ENCODE measurements around the gene KCNQ1.

Gene KCNQ1

DNA sequence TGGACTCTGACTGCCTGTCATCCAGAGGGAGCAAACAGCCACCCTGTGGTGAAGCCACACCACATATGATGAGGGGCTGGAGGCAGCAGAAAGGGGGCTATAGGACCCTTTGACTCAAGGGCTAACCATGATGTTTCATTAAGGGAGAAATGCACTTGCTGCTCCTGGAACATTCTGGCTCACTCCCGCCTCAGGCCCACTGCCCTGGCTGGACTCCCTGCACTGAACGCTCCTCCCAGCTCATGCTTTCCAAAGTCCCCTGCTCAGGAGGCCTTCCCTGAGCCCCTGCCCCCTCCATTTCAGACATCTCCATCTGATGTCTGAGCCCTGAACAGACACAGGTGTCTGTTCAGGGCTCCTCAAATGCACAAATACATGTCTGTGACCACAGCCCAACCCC lies 371.7 kb downstream of the KCNQ1 start:
- Histone ChIP-seq H2AFZ (ENCODE audit: low read length) (no peak overlapping the region), H3K9ac (ENCODE audit: low read length) (no peak overlapping the region), H3K4me2 (ENCODE audit: low read length) (no peak overlapping the region), H3K9me2 (ENCODE audit: low read depth, low read length) (no peaks in the 10 kb centered on the region), H3F3A (ENCODE audit: insufficient read depth, low read length) (no peaks in the 10 kb centered on the region), H3K36me3 (ENCODE audit: insufficient read depth, low read length) (no peaks in the 10 kb centered on the region), H3K27me3 (ENCODE audit: insufficient read depth, low read length) (peaks cover 7% of the 10 kb centered on the region; the same call in 1 of the 2 replicates), H3K27ac (ENCODE audit: low read depth, low read length, poor library complexity, severe bottlenecking) (no peak overlapping the region), H3K4me1 (ENCODE audit: insufficient read depth, low read length, severe bottlenecking) (no peaks in the 10 kb centered on the region), H4K20me1 (ENCODE audit: insufficient read depth, low read length) (no peaks in the 10 kb centered on the region), H3K4me3 (ENCODE audit: low read depth, low read length, poor library complexity, severe bottlenecking) (no peak overlapping the region), H3K9me3 (ENCODE audit: low read length) (no peaks in the 10 kb centered on the region), H3K79me2 (ENCODE audit: insufficient read depth, low read length) (no peaks in the 10 kb centered on the region)
- no peak for TF ChIP-seq EZH2 (IDR thresholded peaks at IDR 0.05; ENCODE audit: borderline replicate concordance, low read length)
- no peak for TF ChIP-seq CTCF (IDR thresholded peaks at IDR 0.05; ENCODE audit: low read length)

DNA sequence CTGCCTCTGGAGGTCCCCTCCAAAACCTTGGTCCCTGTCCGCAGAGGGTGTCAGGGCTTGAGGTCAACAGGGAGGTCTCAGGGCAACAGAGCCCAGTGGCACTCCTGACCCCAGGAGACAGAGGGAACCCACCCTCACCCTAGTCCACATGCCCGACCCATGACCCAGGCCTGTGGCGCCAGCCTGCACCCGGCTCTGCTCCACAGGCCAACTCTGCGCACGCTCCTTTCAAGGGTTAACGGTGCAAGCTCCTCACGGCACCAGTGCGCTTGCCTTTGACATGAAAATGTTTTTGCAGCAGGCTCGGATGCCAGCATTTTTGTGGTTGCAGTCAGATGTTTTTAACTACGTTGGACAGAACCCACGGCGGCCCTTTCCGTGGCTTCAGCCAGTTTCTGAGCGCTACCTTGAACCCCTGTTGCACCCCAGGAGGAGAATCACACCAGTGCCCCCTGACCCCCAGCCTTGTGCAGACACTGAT lies 372.2 kb downstream of the KCNQ1 start:
- no peaks in the 10 kb centered on the region for H3K9me3 ChIP-seq (ENCODE audit: low read length)
- H3K4me1 ChIP-seq (ENCODE audit: insufficient read depth, low read length, severe bottlenecking) = no peaks in the 10 kb centered on the region
- H4K20me1 ChIP-seq (ENCODE audit: insufficient read depth, low read length) = no peaks in the 10 kb centered on the region
- no peaks in the 10 kb centered on the region for H3K9me2 ChIP-seq (ENCODE audit: low read depth, low read length)
- no peaks in the 10 kb centered on the region for H3F3A ChIP-seq (ENCODE audit: insufficient read depth, low read length)
- H3K27me3 ChIP-seq (ENCODE audit: insufficient read depth, low read length) = peaks cover 7% of the 10 kb centered on the region; the same call in 1 of the 2 replicates
- H3K79me2 ChIP-seq (ENCODE audit: insufficient read depth, low read length) = no peaks in the 10 kb centered on the region
- no peak overlapping the region for H3K9ac ChIP-seq (ENCODE audit: low read length)
- no peak for TF ChIP-seq EZH2 (IDR thresholded peaks at IDR 0.05; ENCODE audit: borderline replicate concordance, low read length)
- TF ChIP-seq CTCF (IDR thresholded peaks at IDR 0.05; ENCODE audit: low read length) = no peak
- H3K36me3 ChIP-seq (ENCODE audit: insufficient read depth, low read length) = no peaks in the 10 kb centered on the region
- H3K27ac ChIP-seq (ENCODE audit: low read depth, low read length, poor library complexity, severe bottlenecking) = no peak overlapping the region
- H3K4me3 ChIP-seq (ENCODE audit: low read depth, low read length, poor library complexity, severe bottlenecking) = no peak overlapping the region
- H3K4me2 ChIP-seq (ENCODE audit: low read length) = no peak overlapping the region
- H2AFZ ChIP-seq (ENCODE audit: low read length) = no peak overlapping the region

DNA sequence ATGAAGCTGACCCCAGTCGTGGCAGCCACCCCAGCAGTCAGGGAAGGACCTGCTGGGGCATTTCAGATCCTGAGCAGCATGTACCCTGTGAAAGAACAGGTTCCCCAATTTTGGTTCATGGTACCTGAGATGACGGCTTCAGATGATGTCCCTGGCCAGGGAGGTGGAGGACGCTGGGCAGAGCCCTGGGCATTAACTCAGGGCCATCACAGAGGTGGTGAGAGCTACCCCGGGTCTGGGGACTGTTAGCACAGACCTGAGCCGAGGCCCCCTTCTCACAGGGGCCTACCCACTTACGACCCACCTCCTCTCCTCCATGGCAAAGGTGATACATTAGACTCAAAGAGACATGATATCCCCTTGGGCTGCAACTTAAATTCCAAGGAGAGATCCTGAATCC lies 372.6 kb downstream of the KCNQ1 start:
- H3K27me3 ChIP-seq (ENCODE audit: insufficient read depth, low read length) = peaks cover 11% of the 10 kb centered on the region; the same call in 1 of the 2 replicates
- no peaks in the 10 kb centered on the region for H3K79me2 ChIP-seq (ENCODE audit: insufficient read depth, low read length)
- H3K27ac ChIP-seq (ENCODE audit: low read depth, low read length, poor library complexity, severe bottlenecking) = no peak overlapping the region
- H3K36me3 ChIP-seq (ENCODE audit: insufficient read depth, low read length) = no peaks in the 10 kb centered on the region; the same call in 1 of the 2 replicates
- no peaks in the 10 kb centered on the region for H3F3A ChIP-seq (ENCODE audit: insufficient read depth, low read length)
- H3K4me3 ChIP-seq (ENCODE audit: low read depth, low read length, poor library complexity, severe bottlenecking) = no peak overlapping the region
- no peak overlapping the region for H3K4me2 ChIP-seq (ENCODE audit: low read length)
- no peak overlapping the region for H3K9ac ChIP-seq (ENCODE audit: low read length)
- H2AFZ ChIP-seq (ENCODE audit: low read length) = no peak overlapping the region
- no peaks in the 10 kb centered on the region for H3K9me3 ChIP-seq (ENCODE audit: low read length)
- no peaks in the 10 kb centered on the region for H3K4me1 ChIP-seq (ENCODE audit: insufficient read depth, low read length, severe bottlenecking)
- no peaks in the 10 kb centered on the region for H3K9me2 ChIP-seq (ENCODE audit: low read depth, low read length)
- TF ChIP-seq EZH2 (IDR thresholded peaks at IDR 0.05; ENCODE audit: borderline replicate concordance, low read length) (no peak), CTCF (IDR thresholded peaks at IDR 0.05; ENCODE audit: low read length) (no peak)
- H4K20me1 ChIP-seq (ENCODE audit: insufficient read depth, low read length) = no peaks in the 10 kb centered on the region
